SK-N-SH treated with all-trans-retinoic acid at 6 μM for 48 hours (cell line): ENCODE measurements around the gene ABI3.

Experiments
- ARNTL ChIP-seq: fragments of 450-650 bp; formaldehyde crosslinking; IDR thresholded peaks from 2 replicates; pipeline ENCODE4 v1.5.0; 2020; ENCODE audit warnings: low read depth, mild to moderate bottlenecking, moderate library complexity, borderline replicate concordance
- CSDC2 ChIP-seq: fragments of 250-450 bp; sonication (Bioruptor Pico); IDR thresholded peaks from 2 replicates; pipeline ENCODE4 v1.5.0; 2020; ENCODE audit warnings: mild to moderate bottlenecking, moderate library complexity
- CSRNP3 ChIP-seq: fragments of 250-450 bp; sonication (Bioruptor Pico); IDR thresholded peaks from 2 replicates; pipeline ENCODE4 v1.5.1; 2021; ENCODE audit warnings: mild to moderate bottlenecking, moderate library complexity
- ISL1 ChIP-seq: fragments of 250-450 bp; sonication (Bioruptor Pico); IDR thresholded peaks from 2 replicates; pipeline ENCODE4 v2.1.2; 2022; ENCODE audit warnings: mild to moderate bottlenecking, moderate library complexity
- OSR1 ChIP-seq: fragments of 250-450 bp; sonication (Bioruptor Pico); IDR thresholded peaks from 2 replicates; pipeline ENCODE4 v1.8.0; 2022; ENCODE audit warnings: moderate library complexity, mild to moderate bottlenecking, inconsistent platforms
- PATZ1 ChIP-seq: fragments of 250-450 bp; sonication (Bioruptor Pico); IDR thresholded peaks from 2 replicates; pipeline ENCODE4 v1.8.0; 2020; ENCODE audit warnings: mild to moderate bottlenecking, moderate library complexity, borderline replicate concordance
- PPARA ChIP-seq: fragments of 250-450 bp; sonication (Bioruptor Pico); IDR thresholded peaks from 2 replicates; pipeline ENCODE4 v1.5.0; 2020; ENCODE audit warnings: mild to moderate bottlenecking, borderline replicate concordance
- RARB ChIP-seq: fragments of 250-450 bp; sonication (Bioruptor Pico); IDR thresholded peaks from 2 replicates; pipeline ENCODE4 v1.8.0; 2021; ENCODE audit warnings: mild to moderate bottlenecking, moderate library complexity
- SNAI2 ChIP-seq: fragments of 250-450 bp; sonication (Bioruptor Pico); IDR thresholded peaks from 2 replicates; pipeline ENCODE4 v1.5.0; 2020; ENCODE audit warnings: mild to moderate bottlenecking, moderate library complexity
- ZC3H10 ChIP-seq: fragments of 250-450 bp; sonication (Bioruptor Pico); IDR thresholded peaks from 2 replicates; pipeline ENCODE4 v1.5.1; 2021; ENCODE audit warnings: mild to moderate bottlenecking, moderate library complexity
- ZFP30 ChIP-seq: fragments of 450-650 bp; formaldehyde crosslinking; IDR thresholded peaks from 2 replicates; pipeline ENCODE4 v1.5.0; 2022; ENCODE audit warnings: mild to moderate bottlenecking, moderate library complexity
- ZNF565 ChIP-seq: fragments of 450-650 bp; formaldehyde crosslinking; conservative IDR thresholded peaks from 2 replicates; pipeline ENCODE4 v1.5.0; 2020; ENCODE audit warnings: low read depth, mild to moderate bottlenecking, moderate library complexity
- ZNF70 ChIP-seq: fragments of 450-650 bp; formaldehyde crosslinking; IDR thresholded peaks from 2 replicates; pipeline ENCODE4 v1.5.0; 2020; ENCODE audit warnings: mild to moderate bottlenecking, moderate library complexity

- no peak for TF ChIP-seq RARB (CRISPR knock-in tag)
- TF ChIP-seq CSDC2 = no peak
- TF ChIP-seq ZNF70 (CRISPR knock-in tag) = no peak
- TF ChIP-seq ARNTL = no peak
- TF ChIP-seq ZFP30 (CRISPR knock-in tag) = no peak
- TF ChIP-seq ISL1 (CRISPR knock-in tag) = no peak
- TF ChIP-seq OSR1 (CRISPR knock-in tag) = no peak
- no peak for TF ChIP-seq ZC3H10 (CRISPR knock-in tag)
- no peak for TF ChIP-seq PPARA
- TF ChIP-seq PATZ1 (CRISPR knock-in tag) = no peak
- TF ChIP-seq CSRNP3 (CRISPR knock-in tag) = no peak
- no peak for TF ChIP-seq ZNF565
- TF ChIP-seq SNAI2 (CRISPR knock-in tag) = no peak
Observed at GRCh38 chr17:49254066-49254465, 43.6 kb downstream of the ABI3 start.
